Peyer's patch (tissue), 4 donors: ENCODE results near the gene ADAMTS12.

Source experiments
- CTCF ChIP-seq, 6 experiments: fragments of 450-650 bp in 4 of 6; fragments of 200-600 bp in 2 of 6; sonication (generic) in 1 of 6; IDR thresholded peaks; one replicate each; pipeline ENCODE4 v1.5.1; 2017 to 2019; ENCODE audit warnings: antibody characterized with exemption in 6 of 6, mild to moderate bottlenecking in 3 of 6, moderate library complexity in 1 of 6
- POLR2A ChIP-seq, 2 donors: fragments of 450-650 bp; IDR thresholded peaks; one replicate each; pipeline ENCODE4 v1.5.1; 2017; ENCODE audit warnings: antibody characterized with exemption in 2 of 2, mild to moderate bottlenecking in 2 of 2, moderate library complexity in 2 of 2

- no peak for TF ChIP-seq CTCF (IDR thresholded peaks at IDR 0.05)
- TF ChIP-seq POLR2A (IDR thresholded peaks at IDR 0.05), result no peak
Measured at GRCh38 chr5:33824516-33825195, 67.1 kb downstream of the ADAMTS12 start.
